ENCODE measurements around the gene MEIG1.
A peak's percentile ranks its signal among the peaks of the same experiment; 100 is the strongest.
"Not testable (repeated sequence)": the region's sequence is repeated elsewhere in the genome, so short reads cannot be mapped to it uniquely, and the experiment has no call there.

The MEIG1 gene

GRCh38 chr10:14954001-14954770, 5.0 kb upstream of the MEIG1 start, which contains the start of gene DCLRE1C:
TSS of gene DCLRE1C (minus strand) at chr10:14954096. CDS start at chr10:14954010, 86 bp downstream.
- intact Hi-C loops (cut with DNase I) = no loop called here
- DNase-seq = peak; percentile 84 to 99 (median 90)

- peak in 1 of 10 donors; percentile 78 for DNase-seq
- intact Hi-C loops (cut with DNase I) = loop anchor here (5.0 kb wide), 1 partner anchor 142 kb away; the partner anchor contains the start of gene RPP38
These were observed 4.3 kb upstream of the MEIG1 start for GRCh38 chr10:14954934-14955333.

- intact Hi-C loops (cut with DNase I) = loop anchor here (2.0 to 5.0 kb wide), 2 partner anchors 80 to 138 kb away; partner anchors contain the start of genes RPP38 and SUV39H2
- DNase-seq = no peak
These were observed 342 bp upstream of the MEIG1 start for GRCh38 chr10:14958872-14959220.

DNA sequence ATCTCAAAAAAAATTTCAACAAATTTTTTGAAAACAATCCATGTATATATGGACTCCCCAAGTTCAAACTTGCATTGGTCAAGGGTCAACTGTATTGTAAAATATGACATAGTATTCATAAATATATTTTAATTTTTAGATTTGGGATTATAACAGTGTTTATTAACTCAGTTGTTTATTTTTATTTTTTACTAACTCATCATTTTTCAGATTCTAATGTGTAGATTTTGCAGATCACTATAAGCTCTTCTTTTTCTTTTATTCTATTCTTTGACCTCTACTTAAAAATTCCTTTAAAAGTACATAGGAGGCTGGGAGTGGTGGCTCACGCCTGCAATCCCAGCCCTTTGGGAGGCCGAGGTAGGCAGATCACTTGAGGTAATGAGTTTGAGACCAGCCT, 8.7 kb downstream of the MEIG1 start:
- intact Hi-C loops (cut with DNase I) = no loop called here
- DNase-seq = no peak

DNA sequence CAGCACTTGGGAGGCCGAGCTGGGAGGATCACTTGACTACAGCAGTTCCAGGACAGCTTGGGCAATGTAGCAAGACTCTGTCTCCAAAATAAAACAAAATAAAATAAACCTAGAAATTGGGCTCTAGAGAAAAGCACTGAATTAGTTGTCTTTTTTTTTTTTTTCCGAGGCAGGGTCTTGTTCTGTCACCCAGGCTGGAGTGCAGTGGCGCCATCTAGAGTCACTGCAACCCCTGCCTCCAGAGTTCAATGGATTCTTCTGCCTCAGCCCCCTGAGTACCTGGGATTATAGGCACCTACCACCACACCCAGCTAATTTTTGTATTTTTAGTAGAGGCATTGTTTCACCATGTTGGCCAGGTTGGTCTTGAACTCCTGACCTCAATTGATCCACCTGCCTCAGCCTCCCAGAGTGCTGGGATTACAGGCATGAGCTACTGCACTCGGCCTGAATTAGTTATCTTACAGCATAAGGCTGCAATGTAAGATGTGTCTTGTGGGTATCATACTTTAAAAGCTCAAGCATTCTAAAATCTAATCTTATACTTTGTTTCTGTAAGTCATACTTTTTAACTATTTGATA, 12.8 kb downstream of the MEIG1 start:
- no peak for DNase-seq
- intact Hi-C loops (cut with DNase I) = no loop called here

- DNase-seq; intact Hi-C loops (cut with DNase I): not testable (repeated sequence)
These were observed 15.2 kb downstream of the MEIG1 start for GRCh38 chr10:14974153-14974998.

DNA sequence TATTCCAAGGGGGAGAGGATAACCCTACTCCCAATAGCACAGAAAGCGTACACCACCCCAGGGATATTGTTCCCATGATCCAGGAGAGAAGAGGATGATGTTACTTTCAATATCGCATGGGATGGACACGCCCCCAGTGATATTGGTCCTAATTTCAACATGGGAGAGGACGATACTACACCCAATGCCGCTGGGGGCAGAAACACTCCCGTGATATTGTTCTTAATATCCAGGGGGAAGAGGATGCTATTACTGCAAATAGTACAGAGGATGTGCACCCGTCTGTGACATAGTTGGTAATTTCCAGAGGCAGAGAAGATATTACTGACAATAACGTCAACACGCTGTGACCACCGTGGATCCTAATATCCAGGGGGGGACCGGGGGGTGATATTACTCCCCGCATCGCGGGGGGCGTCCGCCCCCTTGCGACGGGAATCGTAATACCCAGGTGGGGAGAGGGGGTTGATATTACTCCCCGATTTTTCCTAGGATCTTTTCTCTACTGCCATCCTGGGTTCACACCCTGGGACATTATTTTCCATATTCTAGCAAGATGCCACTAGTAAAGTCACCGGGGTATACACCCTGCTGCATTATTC, 16.6 kb downstream of the MEIG1 start:
- intact Hi-C loops (cut with DNase I) = no loop called here
- no peak for DNase-seq

GRCh38 chr10:14982744-14983143, 23.6 kb downstream of the MEIG1 start:
- DNase-seq = no peak
- intact Hi-C loops (cut with DNase I) = no loop called here

- DNase-seq; intact Hi-C loops (cut with DNase I): not testable (repeated sequence)
These were observed 30.4 kb downstream of the MEIG1 start for GRCh38 chr10:14989552-14989951.

DNA sequence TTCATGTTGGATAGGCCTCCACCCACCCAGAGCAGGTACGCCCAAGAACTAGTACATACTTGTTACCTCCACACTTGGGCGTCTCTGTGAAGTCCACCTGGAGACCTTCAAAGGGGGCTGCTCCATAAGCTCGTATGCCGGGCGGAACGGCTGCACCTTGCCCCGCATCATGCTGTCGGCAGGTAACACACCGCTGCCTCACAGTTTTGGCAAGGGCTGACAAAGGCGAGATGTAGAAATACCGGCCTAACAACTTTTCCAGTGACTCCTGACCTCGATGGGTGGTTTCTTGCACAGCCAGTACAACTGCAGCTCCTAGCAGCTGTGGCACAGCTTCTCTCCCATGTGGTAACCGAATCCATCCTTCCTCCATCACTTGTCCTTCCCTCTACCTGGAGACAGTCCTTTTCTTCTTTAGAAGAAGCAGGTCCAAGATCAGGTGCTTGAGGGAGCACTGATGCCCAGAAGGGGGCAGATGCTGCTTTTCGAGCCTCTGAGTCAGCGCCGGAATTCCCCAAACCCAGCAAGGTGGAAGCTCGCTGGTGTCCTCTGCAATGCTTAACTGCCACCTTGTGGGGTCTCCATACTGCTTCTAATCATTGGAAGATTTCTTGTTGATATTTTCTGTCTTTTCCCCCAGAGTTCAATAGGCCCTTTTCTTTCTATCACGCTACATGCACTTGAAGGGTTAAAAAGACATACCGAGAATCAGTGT, 32.0 kb downstream of the MEIG1 start:
- DNase-seq; intact Hi-C loops (cut with DNase I): not testable (repeated sequence)

GRCh38 chr10:14992336-14992735, 33.1 kb downstream of the MEIG1 start:
- intact Hi-C loops (cut with DNase I) = not testable (repeated sequence)

DNA sequence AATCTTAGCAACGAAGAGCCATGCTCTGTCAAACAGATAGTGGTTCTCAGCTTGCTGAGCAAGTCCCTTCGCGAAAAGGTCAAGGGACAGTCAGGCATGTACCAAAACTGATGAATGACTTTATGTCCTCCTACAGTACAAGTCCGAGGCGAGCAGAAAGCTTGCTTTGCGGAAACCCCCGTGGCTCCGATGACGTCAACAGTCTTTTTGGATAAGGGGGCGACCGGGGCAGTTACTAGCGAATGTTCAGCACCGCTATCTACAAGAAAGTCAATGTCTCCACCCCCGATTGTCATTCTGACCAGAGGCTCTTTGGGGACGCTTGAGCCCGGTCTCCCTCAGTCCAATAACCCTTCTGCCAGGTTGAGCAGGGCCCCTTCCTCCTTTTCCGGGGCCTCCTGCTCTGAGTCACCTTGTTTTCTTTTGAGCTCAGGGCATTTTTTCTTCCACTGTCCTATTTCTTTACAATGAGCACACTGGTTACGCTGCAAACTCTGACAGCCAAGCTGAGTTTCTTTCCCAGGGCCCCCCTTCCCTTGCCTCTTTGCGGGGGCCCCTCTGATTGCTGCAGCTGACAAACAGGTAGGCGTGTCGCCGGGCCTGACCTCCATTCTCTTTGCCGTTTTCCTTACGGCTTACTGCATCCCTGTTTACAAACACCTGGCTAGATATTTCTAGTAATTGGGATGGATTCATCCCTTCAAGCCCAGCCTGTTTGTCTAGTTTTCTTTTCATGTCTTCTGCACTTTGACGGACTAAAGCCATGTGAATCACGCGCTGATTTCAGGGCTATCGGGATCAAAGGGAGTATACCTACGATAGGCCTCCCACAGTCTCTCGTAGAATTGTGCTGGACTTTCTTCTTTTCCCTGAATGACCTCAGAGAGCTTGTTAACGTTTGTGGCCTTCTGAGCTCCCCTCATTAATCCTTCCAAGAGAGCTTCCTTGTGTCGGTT, 34.6 kb downstream of the MEIG1 start:
- DNase-seq; intact Hi-C loops (cut with DNase I): not testable (repeated sequence)

More at GRCh38 chr10:14992336-14992735, 33.1 kb downstream of the MEIG1 start:
- DNase-seq = not testable (repeated sequence)

DNA sequence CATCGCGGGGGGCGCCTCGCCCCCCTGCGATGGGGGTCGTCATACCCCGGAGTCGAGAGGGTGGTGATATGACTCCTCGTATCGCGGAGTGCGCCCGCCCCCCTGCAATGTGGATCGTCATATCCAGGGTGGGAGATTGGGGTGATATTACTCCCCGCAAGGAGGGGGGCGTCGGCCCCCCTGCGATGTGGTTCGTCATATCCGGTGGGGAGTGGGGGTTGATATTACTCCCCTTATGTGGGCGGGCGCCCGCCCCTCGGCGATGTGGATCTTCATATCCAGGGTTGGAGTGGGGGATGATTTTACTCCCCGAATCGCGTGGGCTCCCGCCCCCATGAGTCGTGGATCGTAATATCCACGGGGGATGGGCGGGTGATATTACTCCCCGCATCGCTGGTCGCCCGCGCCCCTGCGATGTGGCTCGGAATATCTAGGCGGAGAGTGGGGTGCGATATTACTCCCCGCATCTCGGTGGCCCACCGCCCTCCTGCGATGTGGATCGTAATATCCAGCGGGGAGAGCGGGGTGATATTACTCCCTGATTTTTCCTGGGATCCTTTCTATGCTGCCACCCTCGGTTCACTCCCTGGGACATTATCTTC, 36.9 kb downstream of the MEIG1 start:
- peak in 1 of 10 donors; percentile 3 for DNase-seq
- intact Hi-C loops (cut with DNase I) = no loop called here

DNA sequence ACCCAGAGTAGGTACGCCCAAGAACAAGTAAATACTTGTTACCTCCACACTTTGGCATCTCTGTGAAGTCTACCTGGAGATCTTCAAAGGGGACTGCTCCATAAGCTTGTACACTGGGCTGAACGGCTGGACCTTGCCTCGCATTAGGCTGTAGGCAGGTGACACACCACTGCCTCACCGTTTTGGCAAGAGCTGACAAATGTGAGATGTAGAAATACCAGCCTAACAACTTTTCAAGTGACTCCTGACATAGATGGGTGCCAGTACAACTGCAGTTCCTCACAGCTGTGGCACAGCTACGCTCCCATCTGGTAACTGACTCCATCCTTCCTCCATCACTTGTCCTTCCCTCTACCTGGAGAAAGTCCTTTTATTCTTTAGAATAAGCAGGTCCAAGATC, 54.3 kb downstream of the MEIG1 start:
- DNase-seq; intact Hi-C loops (cut with DNase I): not testable (repeated sequence)

DNA sequence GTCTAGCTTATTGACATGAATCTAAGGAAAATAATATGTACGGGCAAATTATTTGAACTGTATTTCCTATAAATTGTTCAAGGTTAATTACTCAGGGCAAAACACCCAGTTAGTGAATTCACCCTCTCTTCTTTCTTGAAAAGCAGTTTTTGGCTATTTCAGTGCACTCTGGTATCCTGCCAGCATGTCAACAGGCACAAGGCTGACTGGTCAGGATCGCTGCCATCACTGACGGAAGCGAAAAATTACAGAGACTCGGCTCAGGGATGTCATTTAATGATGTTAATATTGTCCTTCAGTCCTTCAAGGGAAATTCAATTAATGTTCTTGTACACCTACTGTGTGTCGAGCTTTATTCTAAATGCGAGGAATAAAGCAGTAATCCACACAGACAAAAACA, 56.3 kb downstream of the MEIG1 start:
- no peak for DNase-seq
- intact Hi-C loops (cut with DNase I) = no loop called here

- intact Hi-C loops (cut with DNase I); DNase-seq: not testable (repeated sequence)
These were observed 61.8 kb downstream of the MEIG1 start for GRCh38 chr10:15020966-15021365.

All from posterior cingulate gyrus (tissue), 11 donors.